Esophagus muscularis mucosa (tissue), 4 donors: ENCODE results near the gene KRT12. TPM values are rescaled to one million over a fixed set of nuclear protein-coding genes. Genes with fewer than 3 reads are reported as not detected.
"Not testable (repeated sequence)": the region's sequence is repeated elsewhere in the genome, so short reads cannot be mapped to it uniquely, and the experiment has no call there.

ENCODE experiments used
- DNase-seq: peaks from one replicate; pipeline ENCODE4 v3.0.0-alpha.2; 2017; ENCODE audit errors: extremely low spot score
- H3K27ac ChIP-seq, 4 donors: fragments of 200-600 bp; sonication (generic); replicated peaks in 1 of 4; 1 replicate in 3 of 4; 2 replicates in 1 of 4; pipeline ENCODE4 v1.5.1; 2016 to 2019; ENCODE audit warnings: mild to moderate bottlenecking in 1 of 4
- H3K27me3 ChIP-seq, 4 donors: fragments of 200-600 bp; sonication (generic); one replicate each; pipeline versions ENCODE4 v1.5.1 to v1.6.0; 2016 to 2019
- H3K36me3 ChIP-seq, 4 donors: fragments of 200-600 bp; sonication (generic); one replicate each; pipeline ENCODE4 v1.5.1; 2016 to 2019
- H3K4me1 ChIP-seq, 4 donors: fragments of 200-600 bp; sonication (generic); one replicate each; pipeline ENCODE4 v1.5.1; 2016 to 2019
- H3K4me3 ChIP-seq, 4 donors: fragments of 200-600 bp; sonication (generic); 1 replicate in 2 of 4; 2 replicates in 2 of 4; pipeline ENCODE4 v1.5.1; 2016 to 2019; ENCODE audit warnings: mild to moderate bottlenecking in 4 of 4, moderate library complexity in 1 of 4
- H3K9me3 ChIP-seq, 4 donors: fragments of 200-600 bp; sonication (generic); 1 replicate in 3 of 4; 2 replicates in 1 of 4; pipeline ENCODE4 v1.5.1; 2016 to 2019
- EP300 ChIP-seq: sonication (generic); formaldehyde crosslinking; IDR thresholded peaks from one replicate; pipeline ENCODE4 v1.6.1; 2017; ENCODE audit warnings: antibody characterized with exemption
- POLR2A ChIP-seq: fragments of 450-650 bp; IDR thresholded peaks from one replicate; pipeline ENCODE4 v1.6.1; 2017; ENCODE audit warnings: antibody characterized with exemption, moderate library complexity, mild to moderate bottlenecking, low read depth
- POLR2AphosphoS5 ChIP-seq, 2 donors: sonication (generic); formaldehyde crosslinking; IDR thresholded peaks; one replicate each; pipeline ENCODE4 v1.6.1; 2017; ENCODE audit warnings: antibody characterized with exemption in 2 of 2
- WGBS: methylation state at CpG from one replicate; pipeline ENCODE4 v1.1.5; 2018; 5-methylcytosine and 5-hydroxymethylcytosine counted together
- intact Hi-C: fragments of 100-400 bp; cut with DNase I; formaldehyde crosslinking; loops from one replicate; pipeline ENCODE4 v1.15.1; 2023
- total RNA-seq, 4 donors: library from RNA; depleted of rRNA; stranded (reverse); fragments of >200 nt; gene quantifications; one replicate each; pipeline versions ENCODE4 v1.1.0 to v1.2.1, GENCODE V29; 2016
- TF ChIP-seq, protein P1 (sequence below), 3 experiments: fragments of 200-600 bp in 2 of 3; fragments of 450-650 bp in 1 of 3; sonication (generic) in 2 of 3; IDR thresholded peaks; one replicate each; pipeline ENCODE4 v1.5.1; 2017 to 2019; ENCODE audit warnings: antibody characterized with exemption in 3 of 3, mild to moderate bottlenecking in 2 of 3, moderate library complexity in 1 of 3

The KRT12 gene
- total RNA-seq, 4 donors from 2014 or later, result not detected

DNA sequence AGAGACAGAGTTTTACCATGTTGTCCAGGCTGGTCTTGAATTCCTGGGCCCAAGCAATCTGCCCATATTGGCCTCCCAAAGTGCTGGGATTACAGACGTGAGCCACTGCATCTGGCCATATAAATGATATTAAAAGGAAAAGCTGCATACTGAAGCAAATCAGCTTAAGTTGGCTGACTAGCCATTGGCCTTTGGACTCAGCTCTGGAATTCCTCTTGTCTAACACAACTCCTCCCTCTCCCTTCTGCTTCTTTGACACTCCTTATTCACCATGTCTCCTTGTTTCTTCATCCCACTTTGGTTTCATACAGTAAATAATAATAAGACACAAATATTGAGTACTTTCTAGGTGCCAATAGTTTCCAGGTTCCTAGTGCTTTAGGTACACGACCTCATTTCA is 7.5 kb downstream of the KRT12 start:
- Histone ChIP-seq H3K4me1 (peaks cover 0 to 12% (median 3%) of the 10 kb centered on the region in 4 donors), H3K4me3 (no peak overlapping the region), H3K9me3 (no peaks in the 10 kb centered on the region), H3K36me3 (no peaks in the 10 kb centered on the region), H3K27me3 (peaks cover 0 to 18% (median 0%) of the 10 kb centered on the region in 4 donors), H3K27ac (no peak overlapping the region)
- intact Hi-C loops, result loop anchor here (5.0 kb wide), 3 partner anchors 688 to 808 kb away; no protein-coding TSS in a partner anchor
- no peak for DNase-seq
- 88% methylated on average over 2 of the region's 2 CpGs for WGBS
- TF ChIP-seq, protein P1, sequence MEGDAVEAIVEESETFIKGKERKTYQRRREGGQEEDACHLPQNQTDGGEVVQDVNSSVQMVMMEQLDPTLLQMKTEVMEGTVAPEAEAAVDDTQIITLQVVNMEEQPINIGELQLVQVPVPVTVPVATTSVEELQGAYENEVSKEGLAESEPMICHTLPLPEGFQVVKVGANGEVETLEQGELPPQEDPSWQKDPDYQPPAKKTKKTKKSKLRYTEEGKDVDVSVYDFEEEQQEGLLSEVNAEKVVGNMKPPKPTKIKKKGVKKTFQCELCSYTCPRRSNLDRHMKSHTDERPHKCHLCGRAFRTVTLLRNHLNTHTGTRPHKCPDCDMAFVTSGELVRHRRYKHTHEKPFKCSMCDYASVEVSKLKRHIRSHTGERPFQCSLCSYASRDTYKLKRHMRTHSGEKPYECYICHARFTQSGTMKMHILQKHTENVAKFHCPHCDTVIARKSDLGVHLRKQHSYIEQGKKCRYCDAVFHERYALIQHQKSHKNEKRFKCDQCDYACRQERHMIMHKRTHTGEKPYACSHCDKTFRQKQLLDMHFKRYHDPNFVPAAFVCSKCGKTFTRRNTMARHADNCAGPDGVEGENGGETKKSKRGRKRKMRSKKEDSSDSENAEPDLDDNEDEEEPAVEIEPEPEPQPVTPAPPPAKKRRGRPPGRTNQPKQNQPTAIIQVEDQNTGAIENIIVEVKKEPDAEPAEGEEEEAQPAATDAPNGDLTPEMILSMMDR (IDR thresholded peaks at IDR 0.05), result no peak
- TF ChIP-seq POLR2A (no peak), POLR2AphosphoS5 (IDR thresholded peaks at IDR 0.05) (no peak), EP300 (no peak)

DNA sequence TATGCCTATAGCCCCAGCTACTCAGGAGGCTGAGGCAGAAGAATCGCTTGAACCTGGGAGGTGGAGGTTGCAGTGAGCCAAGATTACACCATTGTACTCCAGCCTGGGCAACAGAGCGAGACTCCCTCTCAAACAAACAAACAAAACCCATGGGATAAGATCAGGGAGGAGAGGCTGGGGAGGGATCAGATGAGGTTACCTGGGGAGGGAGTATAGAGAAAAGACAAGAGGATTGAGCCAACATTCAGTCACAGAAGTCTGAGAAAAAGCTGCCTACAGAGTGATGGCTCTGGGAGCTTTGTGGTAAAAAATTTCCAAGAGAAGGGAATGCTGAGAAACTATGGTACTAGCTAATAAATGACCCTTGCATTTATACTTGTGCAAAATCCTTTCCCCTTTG is 8.4 kb downstream of the KRT12 start:
- not testable (repeated sequence) for H3K4me3 ChIP-seq, H3K27ac ChIP-seq, DNase-seq, H3K9me3 ChIP-seq, H3K36me3 ChIP-seq
- peaks cover 0 to 18% (median 3%) of the 10 kb centered on the region in 4 donors for H3K4me1 ChIP-seq
- peaks cover 0 to 12% (median 0%) of the 10 kb centered on the region in 4 donors for H3K27me3 ChIP-seq
- 93% methylated on average over 2 of the region's 2 CpGs for WGBS
- intact Hi-C loops, result loop anchor here (5.0 kb wide), 3 partner anchors 689 to 809 kb away; no protein-coding TSS in a partner anchor

DNA sequence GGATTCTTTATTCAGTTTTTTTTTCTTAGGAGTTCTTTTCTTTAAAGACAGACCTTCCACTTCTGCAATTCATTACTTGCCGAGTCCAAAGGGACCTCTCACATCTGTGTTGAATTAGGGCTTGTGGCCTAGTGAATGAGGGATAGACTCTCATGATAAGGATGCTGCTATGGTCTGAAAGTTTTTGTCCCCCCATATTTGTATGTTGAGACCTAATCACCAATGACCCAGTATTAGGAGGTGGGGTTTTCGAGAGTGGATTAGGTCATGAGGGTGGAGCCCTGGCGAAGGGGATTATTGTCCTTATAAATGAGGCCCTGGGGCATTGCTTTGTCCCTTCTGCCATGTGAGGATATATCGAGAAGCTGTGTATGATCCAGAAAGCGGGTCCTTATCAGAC is 9.5 kb downstream of the KRT12 start:
- Histone ChIP-seq H3K36me3 (no peaks in the 10 kb centered on the region), H3K27me3 (peaks cover 0 to under 1% (median 0%) of the 10 kb centered on the region in 4 donors), H3K4me1 (peaks cover 0 to 18% (median 3%) of the 10 kb centered on the region in 4 donors), H3K9me3 (no peaks in the 10 kb centered on the region), H3K4me3 (no peak overlapping the region), H3K27ac (no peak overlapping the region)
- no peak for DNase-seq
- WGBS, result 77% methylated on average over 5 of the region's 5 CpGs
- intact Hi-C loops, result loop anchor here (5.0 kb wide), 3 partner anchors 690 to 810 kb away; no protein-coding TSS in a partner anchor
- TF ChIP-seq POLR2AphosphoS5 (IDR thresholded peaks at IDR 0.05) (no peak), EP300 (no peak), POLR2A (no peak)
- TF ChIP-seq, protein P1 (IDR thresholded peaks at IDR 0.05), result no peak

DNA sequence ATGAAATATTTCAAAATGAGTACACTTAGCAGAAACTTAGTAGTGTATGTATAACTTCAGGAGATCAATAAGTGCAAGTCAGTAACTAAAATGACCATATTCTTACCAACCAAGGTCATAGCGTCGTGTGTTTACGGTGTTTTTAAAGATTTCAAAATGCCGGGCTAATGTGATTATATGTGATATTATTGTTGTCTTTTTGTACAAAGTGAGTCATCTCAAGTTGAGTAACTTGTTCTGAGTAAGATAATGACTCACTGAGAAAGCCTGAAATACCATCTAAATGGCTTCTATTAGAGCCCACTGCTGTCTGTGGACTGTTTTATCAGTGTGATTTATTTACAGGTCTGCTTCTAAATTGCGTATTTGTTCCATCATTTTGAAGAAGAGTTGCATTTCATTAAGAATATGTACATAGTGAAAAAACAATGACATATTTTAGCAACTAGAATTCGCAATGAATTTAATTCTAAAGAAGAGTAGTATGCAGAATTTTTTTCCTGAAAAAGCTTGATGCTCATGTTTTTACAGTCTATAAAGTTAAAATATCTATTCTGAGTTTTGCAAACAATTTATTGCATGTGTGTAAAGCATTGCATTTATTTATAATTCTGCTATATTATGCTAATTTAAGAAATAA is 12.7 kb downstream of the KRT12 start:
- intact Hi-C loops, result no loop called here
- H3K4me1 ChIP-seq, result peaks cover 0 to 18% (median 3%) of the 10 kb centered on the region in 4 donors
- no peaks in the 10 kb centered on the region for H3K9me3 ChIP-seq
- TF ChIP-seq POLR2AphosphoS5 (IDR thresholded peaks at IDR 0.05), result peak in 1 of 2 donors; percentile 21
- TF ChIP-seq, protein P1 (IDR thresholded peaks at IDR 0.05), result no peak
- no peak for DNase-seq
- no peak overlapping the region for H3K27ac ChIP-seq
- H3K4me3 ChIP-seq, result no peak overlapping the region
- no peaks in the 10 kb centered on the region for H3K36me3 ChIP-seq
- 56% methylated on average over 6 of the region's 6 CpGs for WGBS
- H3K27me3 ChIP-seq, result no peaks in the 10 kb centered on the region

DNA sequence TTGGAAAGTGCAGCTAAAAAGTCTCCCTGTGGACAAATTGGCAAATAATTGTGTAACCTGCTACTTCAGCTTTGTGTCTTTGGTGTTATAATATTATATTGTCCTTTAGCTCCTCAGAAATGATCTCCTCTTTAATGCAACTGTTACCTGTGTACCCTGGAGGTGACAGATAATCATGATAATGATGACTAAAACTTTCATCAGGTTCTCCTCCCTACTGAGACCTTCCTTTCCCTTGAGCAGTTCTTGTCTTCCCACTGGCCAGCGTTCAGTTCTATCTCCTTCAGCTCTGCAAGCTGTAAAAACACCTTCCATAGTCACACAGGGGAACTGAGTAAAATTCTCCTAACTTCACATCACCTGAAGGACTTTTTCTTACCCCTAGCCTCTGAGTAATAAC is 14.7 kb downstream of the KRT12 start:
- no peak overlapping the region for H3K27ac ChIP-seq
- peaks cover 0 to 13% (median 2%) of the 10 kb centered on the region in 4 donors for H3K4me1 ChIP-seq
- no peak for DNase-seq
- H3K4me3 ChIP-seq, result no peak overlapping the region
- no peaks in the 10 kb centered on the region for H3K9me3 ChIP-seq
- TF ChIP-seq, protein P1 (IDR thresholded peaks at IDR 0.05), result no peak
- TF ChIP-seq POLR2AphosphoS5 (IDR thresholded peaks at IDR 0.05) (no peak), POLR2A (no peak), EP300 (no peak)
- no peaks in the 10 kb centered on the region for H3K36me3 ChIP-seq
- 86% methylated on average over 1 of the region's 1 CpG for WGBS
- H3K27me3 ChIP-seq, result no peaks in the 10 kb centered on the region
- intact Hi-C loops, result no loop called here
